Esophagus muscularis mucosa (tissue), 4 donors: Measurements from ENCODE around the gene TMEM170A.
"Not testable (repeated sequence)": the region's sequence is repeated elsewhere in the genome, so short reads cannot be mapped to it uniquely, and the experiment has no call there.

Source experiments
- CTCF ChIP-seq, 3 experiments: fragments of 200-600 bp in 2 of 3; fragments of 450-650 bp in 1 of 3; sonication (generic) in 2 of 3; IDR thresholded peaks; one replicate each; pipeline ENCODE4 v1.5.1; 2017 to 2019; ENCODE audit warnings: antibody characterized with exemption in 3 of 3, mild to moderate bottlenecking in 2 of 3, moderate library complexity in 1 of 3
- EP300 ChIP-seq: sonication (generic); formaldehyde crosslinking; IDR thresholded peaks from one replicate; pipeline ENCODE4 v1.6.1; 2017; ENCODE audit warnings: antibody characterized with exemption
- POLR2A ChIP-seq: fragments of 450-650 bp; IDR thresholded peaks from one replicate; pipeline ENCODE4 v1.6.1; 2017; ENCODE audit warnings: antibody characterized with exemption, moderate library complexity, mild to moderate bottlenecking, low read depth
- POLR2AphosphoS5 ChIP-seq, 2 donors: sonication (generic); formaldehyde crosslinking; IDR thresholded peaks; one replicate each; pipeline ENCODE4 v1.6.1; 2017; ENCODE audit warnings: antibody characterized with exemption in 2 of 2

GRCh38 chr16:75463389-75464121, 934 bp downstream of the TMEM170A start:
- not testable (repeated sequence) for TF ChIP-seq POLR2A; CTCF (IDR thresholded peaks at IDR 0.05); POLR2AphosphoS5 (IDR thresholded peaks at IDR 0.05); EP300
